ENCODE data around the gene LMNB1.
"Not testable (repeated sequence)": the region's sequence is repeated elsewhere in the genome, so short reads cannot be mapped to it uniquely, and the experiment has no call there.

DNA sequence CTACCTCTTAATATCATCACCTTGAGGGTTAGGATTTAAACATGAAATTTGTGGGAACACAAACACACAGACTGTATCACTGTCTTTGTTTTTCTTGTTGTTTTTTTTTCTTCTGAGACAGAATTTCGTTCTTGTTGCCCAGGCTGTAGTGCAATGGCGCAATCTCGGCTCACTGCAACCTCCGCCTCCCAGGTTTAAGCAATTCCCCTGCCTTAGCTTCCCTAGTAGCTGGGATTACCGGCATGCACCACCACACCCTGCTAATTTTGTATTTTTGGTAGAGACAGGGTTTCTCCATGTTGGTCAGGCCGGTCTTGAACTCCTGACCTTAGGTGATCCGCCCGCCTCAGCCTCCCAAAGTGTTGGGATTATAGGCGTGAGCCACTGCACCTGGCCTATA, 36.9 kb downstream of the LMNB1 start:
- TF ChIP-seq, protein P1, sequence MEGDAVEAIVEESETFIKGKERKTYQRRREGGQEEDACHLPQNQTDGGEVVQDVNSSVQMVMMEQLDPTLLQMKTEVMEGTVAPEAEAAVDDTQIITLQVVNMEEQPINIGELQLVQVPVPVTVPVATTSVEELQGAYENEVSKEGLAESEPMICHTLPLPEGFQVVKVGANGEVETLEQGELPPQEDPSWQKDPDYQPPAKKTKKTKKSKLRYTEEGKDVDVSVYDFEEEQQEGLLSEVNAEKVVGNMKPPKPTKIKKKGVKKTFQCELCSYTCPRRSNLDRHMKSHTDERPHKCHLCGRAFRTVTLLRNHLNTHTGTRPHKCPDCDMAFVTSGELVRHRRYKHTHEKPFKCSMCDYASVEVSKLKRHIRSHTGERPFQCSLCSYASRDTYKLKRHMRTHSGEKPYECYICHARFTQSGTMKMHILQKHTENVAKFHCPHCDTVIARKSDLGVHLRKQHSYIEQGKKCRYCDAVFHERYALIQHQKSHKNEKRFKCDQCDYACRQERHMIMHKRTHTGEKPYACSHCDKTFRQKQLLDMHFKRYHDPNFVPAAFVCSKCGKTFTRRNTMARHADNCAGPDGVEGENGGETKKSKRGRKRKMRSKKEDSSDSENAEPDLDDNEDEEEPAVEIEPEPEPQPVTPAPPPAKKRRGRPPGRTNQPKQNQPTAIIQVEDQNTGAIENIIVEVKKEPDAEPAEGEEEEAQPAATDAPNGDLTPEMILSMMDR (conservative IDR thresholded peaks at IDR 0.05): not testable (repeated sequence)
- not testable (repeated sequence) for TF ChIP-seq ZFX (IDR thresholded peaks at IDR 0.05)
